Lower leg skin (tissue), 4 donors: Measurements from ENCODE around the gene ATP9A. TPM values are rescaled to one million over a fixed set of nuclear protein-coding genes. Genes with fewer than 3 reads are reported as not detected.
"Not testable (repeated sequence)": the region's sequence is repeated elsewhere in the genome, so short reads cannot be mapped to it uniquely, and the experiment has no call there.

ENCODE experiments used
- DNase-seq, 2 donors: peaks; one replicate each; pipeline ENCODE4 v3.0.0-alpha.2; 2019; ENCODE audit warnings: low spot score in 2 of 2
- H3K4me3 ChIP-seq: fragments of 200-600 bp; sonication (generic); 2 replicates; pipeline ENCODE4 v1.5.1; 2017; ENCODE audit warnings: mild to moderate bottlenecking, low read depth; ENCODE audit not compliant: poor library complexity, severe bottlenecking
- POLR2A ChIP-seq, 2 donors: fragments of 450-650 bp; IDR thresholded peaks; one replicate each; pipeline ENCODE4 v1.6.1; 2016 to 2017; ENCODE audit warnings: antibody characterized with exemption in 2 of 2, mild to moderate bottlenecking in 1 of 2, moderate library complexity in 1 of 2
- WGBS, 2 donors: methylation state at CpG; one replicate each; pipeline ENCODE4 v1.1.5; 2018; 5-methylcytosine and 5-hydroxymethylcytosine counted together
- intact Hi-C: fragments of 100-400 bp; cut with DNase I; formaldehyde crosslinking; loops from one replicate; pipeline ENCODE4 v1.15.0; 2023; ENCODE audit warnings: low total_unique reads
- total RNA-seq, 4 donors: library from RNA; depleted of rRNA; stranded (reverse); fragments of >200 nt; gene quantifications; one replicate each; pipeline ENCODE4 v1.1.0, GENCODE V29; 2016
- TF ChIP-seq, protein P1 (sequence below), 3 donors: fragments of 450-650 bp; IDR thresholded peaks; one replicate each; pipeline ENCODE4 v1.5.1; 2016; ENCODE audit warnings: antibody characterized with exemption in 3 of 3, mild to moderate bottlenecking in 3 of 3, moderate library complexity in 2 of 3

ATP9A gene
- total RNA-seq, 4 donors from 2014 or later: 14.1 to 23.6 (median 16.1) TPM

DNA sequence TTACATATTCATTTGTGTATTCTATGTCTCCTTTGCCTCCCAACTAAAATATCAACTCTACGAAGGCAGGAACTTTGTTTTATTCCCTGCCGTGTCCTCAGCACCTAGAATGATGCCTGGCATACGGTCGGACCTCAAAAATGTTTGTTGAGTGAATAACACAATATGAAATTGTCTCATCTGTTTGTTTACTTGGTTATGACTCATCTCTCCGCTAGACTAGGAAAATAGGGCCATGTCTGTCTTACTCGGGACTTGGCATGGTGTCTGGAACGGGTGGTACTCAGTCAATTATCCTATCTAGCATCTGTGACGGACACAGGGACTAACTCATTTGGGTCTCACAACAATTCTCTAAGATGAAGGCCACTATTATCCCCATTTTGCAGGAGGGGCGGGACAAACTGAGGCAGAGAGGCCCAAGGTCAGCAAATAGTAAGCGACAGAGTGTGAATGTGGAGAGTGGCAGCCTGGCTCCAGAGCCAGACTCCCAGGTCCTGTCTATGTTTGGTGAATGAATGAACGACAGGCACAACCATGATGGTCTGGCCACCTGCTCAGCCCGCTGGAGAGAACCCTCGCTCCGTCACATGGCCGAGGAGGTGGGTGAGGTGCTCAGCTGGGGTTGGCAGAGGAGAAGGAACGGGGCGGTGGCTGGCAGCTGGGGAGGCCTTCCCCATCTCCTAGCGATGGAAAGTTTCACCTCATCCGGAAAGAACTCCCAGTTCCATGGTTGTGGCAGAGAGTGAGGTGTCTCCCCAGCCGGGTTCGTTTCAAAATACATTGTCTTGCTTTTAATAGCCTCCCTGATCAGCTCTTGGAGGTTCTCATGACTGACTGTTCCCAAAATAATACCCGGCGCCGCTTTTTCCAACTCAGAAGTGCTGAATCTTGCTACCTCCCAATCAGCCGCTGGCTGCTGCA is 198.1 kb downstream of the ATP9A start:
- H3K4me3 ChIP-seq: no peak overlapping the region
- intact Hi-C loops: no loop called here
- peak in 1 of 2 donors; percentile 38 for DNase-seq
- no peak for TF ChIP-seq POLR2A (IDR thresholded peaks at IDR 0.05)
- TF ChIP-seq, protein P1, sequence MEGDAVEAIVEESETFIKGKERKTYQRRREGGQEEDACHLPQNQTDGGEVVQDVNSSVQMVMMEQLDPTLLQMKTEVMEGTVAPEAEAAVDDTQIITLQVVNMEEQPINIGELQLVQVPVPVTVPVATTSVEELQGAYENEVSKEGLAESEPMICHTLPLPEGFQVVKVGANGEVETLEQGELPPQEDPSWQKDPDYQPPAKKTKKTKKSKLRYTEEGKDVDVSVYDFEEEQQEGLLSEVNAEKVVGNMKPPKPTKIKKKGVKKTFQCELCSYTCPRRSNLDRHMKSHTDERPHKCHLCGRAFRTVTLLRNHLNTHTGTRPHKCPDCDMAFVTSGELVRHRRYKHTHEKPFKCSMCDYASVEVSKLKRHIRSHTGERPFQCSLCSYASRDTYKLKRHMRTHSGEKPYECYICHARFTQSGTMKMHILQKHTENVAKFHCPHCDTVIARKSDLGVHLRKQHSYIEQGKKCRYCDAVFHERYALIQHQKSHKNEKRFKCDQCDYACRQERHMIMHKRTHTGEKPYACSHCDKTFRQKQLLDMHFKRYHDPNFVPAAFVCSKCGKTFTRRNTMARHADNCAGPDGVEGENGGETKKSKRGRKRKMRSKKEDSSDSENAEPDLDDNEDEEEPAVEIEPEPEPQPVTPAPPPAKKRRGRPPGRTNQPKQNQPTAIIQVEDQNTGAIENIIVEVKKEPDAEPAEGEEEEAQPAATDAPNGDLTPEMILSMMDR (IDR thresholded peaks at IDR 0.05): no peak
- 56% methylated on average over 25 of the region's 25 CpGs for WGBS, 2 donors

DNA sequence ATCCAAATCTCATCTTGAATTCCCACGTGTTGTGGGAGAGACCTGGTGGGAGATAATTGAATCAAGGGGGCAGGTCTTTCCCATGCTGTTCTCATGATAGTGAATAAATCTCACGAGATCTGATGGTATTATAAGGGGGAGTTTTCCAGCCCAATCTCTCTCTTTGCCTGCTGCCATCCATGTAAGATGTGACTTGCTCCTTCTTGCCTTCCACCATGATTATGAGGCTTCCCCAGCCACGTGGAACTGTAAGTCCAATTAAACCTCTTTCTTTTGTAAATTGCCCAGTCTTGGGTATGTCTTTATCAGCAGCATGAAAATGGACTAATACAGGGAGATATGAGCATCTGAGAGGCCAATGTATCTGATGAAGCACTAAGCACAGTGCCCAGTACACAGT is 199.7 kb downstream of the ATP9A start:
- DNase-seq, H3K4me3 ChIP-seq, intact Hi-C loops: not testable (repeated sequence)
- 88 to 91% methylated on average over 3 of the region's 3 CpGs for WGBS, 2 donors

DNA sequence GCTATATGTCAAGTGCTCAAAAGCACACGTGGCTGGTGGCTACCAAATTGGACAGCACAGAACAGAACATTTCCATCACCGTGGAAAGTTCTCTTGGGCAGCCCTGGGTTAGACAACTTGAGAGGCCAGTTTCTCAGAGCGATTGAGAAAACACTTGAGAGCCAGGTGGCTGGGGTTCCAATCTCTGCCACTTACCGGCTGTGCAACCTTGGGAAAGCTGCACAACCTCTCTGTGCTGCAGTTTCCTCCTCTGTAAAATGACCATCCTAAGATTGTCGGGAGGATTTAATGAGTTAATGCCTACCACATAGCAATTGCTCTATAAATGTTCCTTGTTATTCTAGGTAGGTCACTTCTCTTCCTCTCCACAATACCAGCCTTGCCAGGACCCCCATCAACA is 200.6 kb downstream of the ATP9A start:
- no peak overlapping the region for H3K4me3 ChIP-seq
- TF ChIP-seq POLR2A (IDR thresholded peaks at IDR 0.05): no peak
- TF ChIP-seq, protein P1 (IDR thresholded peaks at IDR 0.05): no peak
- intact Hi-C loops: no loop called here
- no peak for DNase-seq
- WGBS, 2 donors: 72 to 92% methylated on average over 5 of the region's 5 CpGs

DNA sequence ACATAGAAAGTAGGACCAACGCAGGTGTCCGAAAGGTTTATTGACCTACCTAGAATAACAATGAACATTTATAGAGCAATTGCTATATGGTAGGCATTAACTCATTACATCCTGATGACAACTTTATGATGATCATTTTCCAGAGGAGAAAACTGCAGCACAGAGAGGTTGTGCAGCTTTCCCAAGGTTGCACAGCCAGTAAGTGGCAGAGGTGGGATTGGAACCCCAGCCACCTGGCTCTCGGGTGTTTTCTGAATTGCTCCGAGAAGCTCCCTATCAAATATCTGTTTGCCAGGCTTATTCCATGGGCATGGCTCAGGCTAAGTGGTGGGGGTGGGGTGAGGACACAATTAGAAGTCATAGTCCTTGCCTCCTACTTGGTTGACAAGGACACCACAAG is 201.6 kb downstream of the ATP9A start:
- intact Hi-C loops: no loop called here

DNA sequence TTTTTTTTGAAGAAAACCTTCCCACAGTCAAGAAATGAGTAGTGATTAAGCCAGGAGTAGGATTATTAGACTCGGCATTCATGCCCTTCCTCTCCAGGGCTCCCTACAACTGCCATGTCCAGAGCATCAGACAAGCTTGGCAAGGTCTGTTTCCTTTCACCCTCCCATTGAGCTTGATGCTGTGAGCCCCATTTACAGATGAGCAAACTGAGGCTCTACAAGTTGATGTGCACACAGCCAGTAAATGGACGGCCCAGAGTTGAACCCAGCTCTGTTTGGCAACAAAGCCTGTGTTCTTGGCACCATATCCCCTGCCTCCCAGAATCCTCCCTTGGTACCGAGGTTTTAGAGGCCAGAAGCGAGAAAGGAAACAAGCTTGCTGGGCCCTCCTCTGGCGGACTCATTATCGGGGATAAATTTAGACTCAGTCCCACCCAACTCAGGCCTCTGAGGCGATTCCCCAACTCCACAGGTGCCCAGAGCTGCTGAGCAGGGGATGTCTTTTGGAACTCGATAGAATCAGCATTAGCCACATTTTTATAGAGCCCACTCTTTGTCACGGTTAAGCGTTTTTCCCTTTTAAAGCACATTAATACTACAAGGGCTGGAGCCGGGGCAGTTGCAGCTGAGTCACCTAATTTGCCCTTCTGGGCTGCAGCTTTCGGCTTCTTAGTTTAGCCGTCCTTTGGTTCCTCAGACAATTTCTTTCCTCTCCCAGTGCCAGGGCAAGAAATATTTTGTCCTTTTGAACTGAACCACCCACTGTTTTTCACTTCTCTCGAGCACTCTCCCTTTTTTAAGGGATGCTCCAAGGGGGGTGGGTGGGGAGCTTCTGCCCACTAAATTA is 202.7 kb downstream of the ATP9A start:
- 33 to 48% methylated on average over 14 of the region's 14 CpGs for WGBS, 2 donors
- intact Hi-C loops: no loop called here
- TF ChIP-seq POLR2A (IDR thresholded peaks at IDR 0.05): no peak
- TF ChIP-seq, protein P1 (IDR thresholded peaks at IDR 0.05): no peak
- no peak for DNase-seq
- H3K4me3 ChIP-seq: no peak overlapping the region

More for the DNA sequence above, 201.6 kb downstream of the ATP9A start:
- no peak for DNase-seq
- 93 to 97% methylated on average over 4 of the region's 4 CpGs for WGBS, 2 donors
- H3K4me3 ChIP-seq: no peak overlapping the region
- TF ChIP-seq, protein P1 (IDR thresholded peaks at IDR 0.05): no peak
- TF ChIP-seq POLR2A (IDR thresholded peaks at IDR 0.05): no peak
